CD4-positive, alpha-beta T cell (primary cell): ENCODE measurements around the gene TSHZ2. TPM values are rescaled to one million over a fixed set of nuclear protein-coding genes. Genes with fewer than 3 reads are reported as not detected.

Experiments used
- ATAC-seq: fragments of 200-7000 bp; cut with Tn5 transposase; one replicate; pipeline ENCODE4 v1.10.0; 2022; ENCODE audit warnings: mild to moderate bottlenecking; ENCODE audit not compliant: poor library complexity
- CTCF ChIA-PET: fragments of 350-600 bp; sonication (Branson Sonifier 250); formaldehyde crosslinking; loops from one replicate; lab custom pipeline; 2021; ENCODE audit warnings: antibody characterized with exemption, inconsistent platforms; lab: Charles Lee
- POLR2A ChIA-PET: fragments of 350-600 bp; sonication (Branson Sonifier 250); formaldehyde crosslinking; loops from one replicate; lab custom pipeline; 2021; ENCODE audit warnings: antibody characterized with exemption, inconsistent platforms; lab: Charles Lee
- DNase-seq, 14 experiments: peaks; one replicate each; pipeline ENCODE4 v3.0.0-alpha.2; 2013 to 2020; ENCODE audit warnings: mixed read lengths in 2 of 14
- H3K27ac ChIP-seq, 2 donors: one replicate each; pipeline versions ENCODE4 v1.5.1 to v1.7.0; 2013; ENCODE audit warnings: low read length in 2 of 2, low read depth in 1 of 2, mild to moderate bottlenecking in 1 of 2
- H3K27me3 ChIP-seq, 2 experiments: 1 replicate in 1 of 2; 2 replicates in 1 of 2; pipeline versions ENCODE4 v1.6.1 to v1.7.0; 2013; ENCODE audit warnings: low read length in 2 of 2, control low read depth in 1 of 2, mild to moderate bottlenecking in 1 of 2, moderate library complexity in 1 of 2; ENCODE audit not compliant: insufficient read depth in 2 of 2, control insufficient read depth in 1 of 2
- H3K36me3 ChIP-seq: one replicate; pipeline ENCODE4 v1.6.1; 2013; ENCODE audit warnings: low read length, control low read depth; ENCODE audit not compliant: insufficient read depth
- H3K4me1 ChIP-seq: one replicate; pipeline ENCODE4 v1.6.1; 2013; ENCODE audit warnings: low read length, control low read depth; ENCODE audit not compliant: insufficient read depth
- H3K4me3 ChIP-seq: one replicate; pipeline ENCODE4 v1.5.1; 2013; ENCODE audit warnings: mild to moderate bottlenecking, low read length, moderate library complexity
- H3K9me3 ChIP-seq, 2 experiments: 1 replicate in 1 of 2; 2 replicates in 1 of 2; pipeline versions ENCODE4 v1.6.1 to v1.7.0; 2013; ENCODE audit warnings: low read length in 2 of 2, mild to moderate bottlenecking in 2 of 2, control low read depth in 1 of 2, moderate library complexity in 1 of 2; ENCODE audit not compliant: control insufficient read depth in 1 of 2, insufficient read depth in 1 of 2
- H3K27ac Mint-ChIP-seq: one replicate; pipeline ENCODE4 v1.8.0; 2020; ENCODE audit warnings: mixed read lengths
- H3K27me3 Mint-ChIP-seq: one replicate; pipeline ENCODE4 v1.8.0; 2021; ENCODE audit warnings: mixed read lengths
- H3K36me3 Mint-ChIP-seq: one replicate; pipeline ENCODE4 v1.8.0; 2021; ENCODE audit warnings: low read depth, mixed read lengths
- H3K4me1 Mint-ChIP-seq: one replicate; pipeline ENCODE4 v1.8.0; 2021; ENCODE audit warnings: low read depth, mixed read lengths
- H3K4me3 Mint-ChIP-seq: one replicate; pipeline ENCODE4 v1.8.0; 2020; ENCODE audit warnings: mild to moderate bottlenecking, mixed read lengths
- H3K9me3 Mint-ChIP-seq: one replicate; pipeline ENCODE4 v1.8.0; 2020; ENCODE audit warnings: mixed read lengths
- intact Hi-C, 2 experiments: fragments of 100-400 bp; cut with DNase I in 1 of 2; cut with micrococcal nuclease in 1 of 2; formaldehyde crosslinking; loops; one replicate each; pipeline versions ENCODE4 v1.15.1 to v1.9.0; 2023 to 2025; cut with DNase I, micrococcal nuclease
- total RNA-seq, 174 experiments: library from RNA in 2 of 174; stranded (reverse) in 2 of 174; gene quantifications; one replicate each; pipeline ENCODE4 v1.2.3 and lab custom pipeline; 2021 to 2026
- TF ChIP-seq, protein P1 (sequence below): fragments of 200-600 bp; IDR thresholded peaks from one replicate; pipeline ENCODE4 v1.8.0; 2022; ENCODE audit warnings: antibody characterized with exemption, mild to moderate bottlenecking

TSHZ2 gene
- total RNA-seq, 2 experiments from 2014 or later, result 26.1 to 27.4 TPM

DNA sequence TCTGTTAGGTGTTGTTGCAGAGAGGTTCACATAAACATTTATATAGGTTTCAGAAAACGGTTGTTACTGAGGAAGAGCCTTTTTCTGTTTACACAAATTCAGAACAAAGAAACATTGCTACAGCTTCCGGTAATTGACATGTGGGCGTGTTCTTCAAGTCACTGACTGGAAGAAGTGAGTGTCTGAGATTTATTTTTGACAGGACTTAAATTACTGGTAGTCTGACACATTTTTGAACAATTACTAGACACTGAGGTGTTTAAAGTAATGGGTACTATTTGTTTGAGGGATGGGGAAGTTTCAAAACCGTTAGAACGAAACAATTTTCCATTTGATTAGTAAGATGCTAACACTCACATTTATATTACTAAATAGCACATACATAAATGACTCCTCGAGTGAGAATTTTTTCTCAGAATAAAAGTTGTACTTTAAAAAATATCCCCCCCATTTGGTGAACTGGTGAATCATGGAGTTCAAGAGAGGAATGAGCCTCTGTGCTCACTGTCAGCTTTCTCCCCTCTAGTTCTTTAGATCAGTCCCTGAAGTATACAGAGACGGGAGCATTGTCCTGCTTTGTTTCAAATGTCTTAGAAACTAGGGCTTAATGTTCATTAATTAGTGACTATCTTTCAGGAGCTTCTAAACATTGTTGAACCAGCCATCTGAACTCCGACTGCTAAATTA, 98.7 kb downstream of the TSHZ2 start:
- Mint-ChIP-seq H3K27me3 (no peaks in the 10 kb centered on the region), H3K36me3 (peaks cover 8% of the 10 kb centered on the region), H3K27ac (peak overlapping the region; percentile 78), H3K4me3 (peak overlapping the region; percentile 66), H3K9me3 (no peaks in the 10 kb centered on the region), H3K4me1 (peaks cover 27% of the 10 kb centered on the region)
- no peaks in the 10 kb centered on the region for H3K9me3 ChIP-seq
- POLR2A ChIA-PET, result interaction anchor here (0.7 to 2.2 kb wide), 5 partner anchors 8 to 69 kb away, joined by 3 to 9 read pairs (median 3); no protein-coding TSS in a partner anchor
- DNase-seq (peak in 5 of 14 experiments; percentile 15 to 43 (median 29)), ATAC-seq (peak; percentile 78)
- peaks cover 5% of the 10 kb centered on the region for H3K4me1 ChIP-seq
- H3K36me3 ChIP-seq, result no peaks in the 10 kb centered on the region
- intact Hi-C loops, result no loop called here
- H3K27ac ChIP-seq, result peak overlapping the region in 1 of 2 donors; percentile 24
- TF ChIP-seq, protein P1, sequence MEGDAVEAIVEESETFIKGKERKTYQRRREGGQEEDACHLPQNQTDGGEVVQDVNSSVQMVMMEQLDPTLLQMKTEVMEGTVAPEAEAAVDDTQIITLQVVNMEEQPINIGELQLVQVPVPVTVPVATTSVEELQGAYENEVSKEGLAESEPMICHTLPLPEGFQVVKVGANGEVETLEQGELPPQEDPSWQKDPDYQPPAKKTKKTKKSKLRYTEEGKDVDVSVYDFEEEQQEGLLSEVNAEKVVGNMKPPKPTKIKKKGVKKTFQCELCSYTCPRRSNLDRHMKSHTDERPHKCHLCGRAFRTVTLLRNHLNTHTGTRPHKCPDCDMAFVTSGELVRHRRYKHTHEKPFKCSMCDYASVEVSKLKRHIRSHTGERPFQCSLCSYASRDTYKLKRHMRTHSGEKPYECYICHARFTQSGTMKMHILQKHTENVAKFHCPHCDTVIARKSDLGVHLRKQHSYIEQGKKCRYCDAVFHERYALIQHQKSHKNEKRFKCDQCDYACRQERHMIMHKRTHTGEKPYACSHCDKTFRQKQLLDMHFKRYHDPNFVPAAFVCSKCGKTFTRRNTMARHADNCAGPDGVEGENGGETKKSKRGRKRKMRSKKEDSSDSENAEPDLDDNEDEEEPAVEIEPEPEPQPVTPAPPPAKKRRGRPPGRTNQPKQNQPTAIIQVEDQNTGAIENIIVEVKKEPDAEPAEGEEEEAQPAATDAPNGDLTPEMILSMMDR, result no peak
- CTCF ChIA-PET, result interaction anchor here (0.7 to 1.4 kb wide), 2 partner anchors 8 to 20 kb away, joined by 3 to 5 read pairs; no protein-coding TSS in a partner anchor
- H3K27me3 ChIP-seq, result peaks cover 0 to 4% of the 10 kb centered on the region in 2 experiments
- H3K4me3 ChIP-seq, result no peak overlapping the region

DNA sequence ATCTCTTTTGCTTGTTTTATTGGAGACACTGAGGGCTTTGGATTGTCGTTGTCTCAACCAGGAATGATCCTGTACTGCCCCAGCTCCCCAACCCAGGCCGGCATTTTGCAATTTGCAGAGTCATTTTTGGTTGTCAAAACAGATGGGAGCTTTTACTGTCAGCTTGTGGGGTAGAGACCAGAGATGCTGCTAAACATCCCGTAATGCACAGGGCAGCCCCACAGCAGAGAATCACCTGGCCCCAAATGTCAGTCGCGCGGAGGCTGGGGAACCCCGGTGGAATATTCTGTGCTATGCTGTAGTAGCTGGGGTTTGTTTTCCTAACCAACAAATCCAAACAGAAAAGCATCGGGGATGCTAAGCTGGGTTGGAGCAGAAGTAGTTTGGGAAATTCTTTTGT, 99.7 kb downstream of the TSHZ2 start:
- Histone ChIP-seq H3K9me3 (no peaks in the 10 kb centered on the region), H3K27ac (no peak overlapping the region), H3K4me1 (peaks cover 7% of the 10 kb centered on the region), H3K36me3 (no peaks in the 10 kb centered on the region), H3K27me3 (peaks cover 0 to 4% of the 10 kb centered on the region in 2 experiments), H3K4me3 (no peak overlapping the region)
- intact Hi-C loops, result no loop called here
- Mint-ChIP-seq H3K4me3 (peak overlapping the region; percentile 7), H3K27me3 (no peaks in the 10 kb centered on the region), H3K4me1 (peaks cover 27% of the 10 kb centered on the region), H3K9me3 (no peaks in the 10 kb centered on the region), H3K27ac (peak overlapping the region; percentile 78), H3K36me3 (peaks cover 8% of the 10 kb centered on the region)
- POLR2A ChIA-PET, result interaction anchor here (0.7 to 2.2 kb wide), 4 partner anchors 9 to 71 kb away, joined by 3 to 9 read pairs (median 3); no protein-coding TSS in a partner anchor
- ATAC-seq (no peak), DNase-seq (peak in 1 of 14 experiments; percentile 9)
- TF ChIP-seq, protein P1, result no peak
- CTCF ChIA-PET, result interaction anchor here (0.7 to 1.4 kb wide), 2 partner anchors 9 to 21 kb away, joined by 3 to 5 read pairs; no protein-coding TSS in a partner anchor

DNA sequence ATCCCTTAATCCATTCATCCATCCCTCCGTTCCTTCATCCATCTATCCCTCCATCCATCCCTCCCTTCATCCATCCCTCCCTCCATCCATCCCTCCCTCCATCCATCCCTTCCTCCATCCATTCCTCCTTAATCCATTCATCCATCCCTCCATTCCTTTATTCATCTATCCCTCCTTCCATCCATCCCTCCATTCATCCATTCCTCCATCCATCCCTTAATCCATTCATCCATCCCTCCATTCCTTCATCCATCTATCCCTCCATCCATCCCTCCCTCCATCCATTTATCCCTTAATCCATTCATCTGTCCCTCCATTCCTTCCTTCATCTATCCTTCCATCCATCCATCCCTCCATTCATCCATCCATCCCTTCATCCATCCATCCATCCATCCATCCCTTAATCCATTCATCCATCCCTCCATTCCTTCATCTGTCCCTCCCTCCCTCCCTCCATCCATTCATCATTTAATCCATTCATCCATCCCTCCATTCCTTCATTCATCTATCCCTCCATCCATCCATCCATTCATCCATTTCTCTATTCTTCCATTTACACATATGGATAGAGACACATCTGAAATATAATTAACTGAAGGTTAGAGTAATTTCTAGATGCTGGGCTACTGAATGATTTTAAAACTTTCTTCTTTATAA, 100.9 kb downstream of the TSHZ2 start:
- Mint-ChIP-seq H3K4me3 (no peak overlapping the region), H3K4me1 (peaks cover 27% of the 10 kb centered on the region), H3K27ac (no peak overlapping the region), H3K36me3 (peaks cover 5% of the 10 kb centered on the region), H3K9me3 (no peaks in the 10 kb centered on the region), H3K27me3 (no peaks in the 10 kb centered on the region)
- Histone ChIP-seq H3K9me3 (no peaks in the 10 kb centered on the region), H3K27ac (no peak overlapping the region), H3K36me3 (no peaks in the 10 kb centered on the region), H3K4me3 (no peak overlapping the region), H3K27me3 (peaks cover 0 to 4% of the 10 kb centered on the region in 2 experiments), H3K4me1 (peaks cover 7% of the 10 kb centered on the region)
- POLR2A ChIA-PET, result interaction anchor here (1.2 kb wide), 1 partner anchor 10 kb away, joined by 3 read pairs; no protein-coding TSS in a partner anchor
- CTCF ChIA-PET, result no interaction called here
- TF ChIP-seq, protein P1, result no peak
- intact Hi-C loops, result no loop called here
- DNase-seq (no peak), ATAC-seq (no peak)
